ENCODE results near the gene HEY2. TPM values are rescaled to one million over a fixed set of nuclear protein-coding genes. Genes with fewer than 3 reads are reported as not detected.
"Not testable (repeated sequence)": the region's sequence is repeated elsewhere in the genome, so short reads cannot be mapped to it uniquely, and the experiment has no call there.

HEY2 gene
- total RNA-seq, result not detected in 2 replicates

DNA sequence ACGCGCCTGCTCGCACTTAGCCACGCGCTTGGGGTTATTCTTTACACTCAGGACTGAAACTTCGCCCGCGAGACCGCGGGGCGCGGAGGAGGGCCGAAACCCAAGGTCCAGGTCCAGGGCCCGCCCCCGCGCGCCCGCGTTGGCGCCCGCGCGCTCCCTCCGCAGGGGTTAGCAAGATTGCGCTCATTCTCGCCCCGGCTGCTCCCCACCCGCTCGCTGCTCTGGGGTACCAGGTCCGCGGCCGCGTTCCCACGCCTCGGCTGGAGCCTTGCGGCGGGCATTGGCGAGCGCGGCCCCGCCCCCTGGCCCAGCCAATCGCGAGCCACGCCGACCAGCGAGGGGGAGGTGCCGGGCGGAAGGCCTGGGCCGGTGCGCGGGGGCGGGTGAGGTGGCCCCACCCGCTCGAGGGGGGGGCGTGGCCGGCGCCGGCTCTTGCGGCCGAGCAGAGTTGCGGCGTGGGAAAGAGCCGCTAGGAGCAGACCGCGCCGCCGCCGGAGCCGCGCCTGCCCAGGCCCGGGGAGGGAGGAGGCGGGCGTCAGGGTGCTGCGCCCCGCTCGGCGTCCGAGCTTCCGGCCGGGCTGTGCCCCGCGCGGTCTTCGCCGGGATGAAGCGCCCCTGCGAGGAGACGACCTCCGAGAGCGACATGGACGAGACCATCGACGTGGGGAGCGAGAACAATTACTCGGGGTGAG is at the start of gene HEY2:
HEY2 (plus strand) TSS at position 460 of the 692 bp plus-strand sequence; CDS start at position 605, 145 bp downstream.
- intact Hi-C loops (cut with micrococcal nuclease), result loop anchor here (1.0 to 10.0 kb wide), 5 partner anchors 31 to 597 kb away; partner anchors contain the start of genes CENPW, NCOA7 and TPD52L1

DNA sequence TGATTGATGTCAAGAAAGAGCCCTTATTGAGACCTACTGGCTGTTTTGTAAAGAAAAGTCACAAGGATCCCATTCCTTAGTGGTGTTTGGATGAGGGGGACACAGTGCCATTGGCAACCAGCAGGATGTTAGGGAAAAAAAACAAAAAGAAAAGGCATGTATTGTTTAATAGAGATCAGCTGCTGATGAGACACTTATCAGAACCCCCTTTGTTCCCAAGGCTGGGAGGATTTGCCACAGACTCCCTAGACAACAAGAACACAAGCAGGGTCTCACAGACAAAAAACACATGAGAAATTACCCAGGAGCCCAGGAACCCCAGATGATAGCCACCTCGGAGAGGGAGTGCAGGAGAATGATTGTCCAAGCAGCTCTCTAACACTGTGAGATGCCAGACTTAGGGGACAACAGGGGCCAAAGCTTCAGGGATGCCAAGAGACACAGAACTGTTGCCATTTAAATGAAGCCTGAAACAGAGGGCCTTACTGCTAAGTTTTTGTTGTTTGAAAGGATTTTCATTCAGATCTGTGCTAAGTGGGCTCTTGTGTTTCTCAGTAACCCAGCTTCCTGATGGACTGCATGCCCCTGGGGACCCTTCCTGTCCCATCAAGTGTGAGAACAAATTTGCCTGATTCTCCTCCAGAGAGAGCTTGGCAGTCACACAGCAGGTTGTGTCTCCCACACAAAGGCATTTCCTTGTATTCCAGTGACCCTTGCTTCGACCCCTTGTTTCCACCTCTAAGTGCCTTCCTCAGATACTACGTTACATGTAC is 48.7 kb upstream of the HEY2 start:
- intact Hi-C loops (cut with micrococcal nuclease), result no loop called here

DNA sequence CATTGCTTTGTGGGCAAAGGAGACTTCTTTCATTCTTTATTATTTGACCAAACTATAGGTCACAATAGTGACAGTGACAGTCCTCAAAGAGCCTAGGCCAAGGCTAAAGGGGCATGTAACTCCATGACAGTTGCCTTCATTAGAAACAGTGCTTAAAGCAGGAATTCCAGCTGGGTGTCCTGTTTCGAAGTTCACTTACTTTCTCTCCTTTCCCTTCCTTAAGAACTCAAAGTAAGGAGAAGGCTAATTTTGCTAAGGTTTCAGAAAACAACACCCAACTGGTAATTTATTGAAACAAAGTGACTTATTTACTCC is 48.1 kb upstream of the HEY2 start:
- intact Hi-C loops (cut with micrococcal nuclease), result no loop called here

DNA sequence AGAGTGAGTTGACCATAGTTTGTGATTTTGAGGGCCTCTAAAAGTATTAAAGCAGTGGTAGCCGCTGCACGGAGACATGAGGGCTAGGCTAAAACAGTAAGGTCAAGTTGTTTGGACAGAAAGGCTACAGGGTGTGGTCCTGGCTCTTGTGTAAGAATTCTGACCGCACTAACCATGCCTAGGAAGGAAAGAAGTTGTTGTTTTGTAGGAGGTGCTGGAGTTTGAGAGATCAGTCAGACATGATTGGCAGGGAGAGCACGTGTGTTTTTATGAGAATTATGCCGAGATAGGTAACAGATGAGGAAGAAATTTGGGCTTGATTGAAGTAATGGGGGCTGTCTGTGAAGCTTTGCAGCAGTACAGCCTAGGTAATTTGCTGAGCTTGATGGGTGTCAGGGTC is 45.5 kb upstream of the HEY2 start:
- intact Hi-C loops (cut with micrococcal nuclease), result not testable (repeated sequence)

DNA sequence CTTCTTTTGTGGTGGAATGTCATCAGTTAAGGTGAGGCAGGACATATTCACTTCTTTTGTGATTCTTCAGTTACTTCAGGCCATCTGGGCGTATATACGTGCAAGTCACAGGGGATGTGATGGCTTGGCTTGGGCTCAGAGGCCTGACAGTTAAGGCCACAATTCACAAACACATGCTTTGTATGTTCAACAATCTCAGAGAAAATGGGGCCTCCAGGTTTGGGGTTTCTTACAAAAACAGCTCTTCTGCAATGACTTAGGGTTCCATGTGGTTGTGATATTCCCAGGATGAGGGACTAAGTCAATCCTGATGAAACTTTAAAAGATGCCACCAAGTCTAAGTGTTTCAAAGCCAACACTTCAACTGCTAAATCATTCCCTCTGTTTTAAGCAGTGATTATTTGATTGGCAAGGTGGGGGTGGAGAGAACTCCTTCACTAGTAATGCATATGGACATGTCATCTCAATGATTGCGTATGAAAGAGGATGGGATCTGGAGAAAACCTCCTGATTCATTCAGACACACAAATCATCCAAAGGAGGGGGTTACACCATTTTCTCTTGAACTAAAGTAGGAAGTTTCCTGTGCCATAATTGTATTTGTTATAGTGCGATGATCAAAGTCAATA is 41.7 kb upstream of the HEY2 start:
- intact Hi-C loops (cut with micrococcal nuclease), result no loop called here

DNA sequence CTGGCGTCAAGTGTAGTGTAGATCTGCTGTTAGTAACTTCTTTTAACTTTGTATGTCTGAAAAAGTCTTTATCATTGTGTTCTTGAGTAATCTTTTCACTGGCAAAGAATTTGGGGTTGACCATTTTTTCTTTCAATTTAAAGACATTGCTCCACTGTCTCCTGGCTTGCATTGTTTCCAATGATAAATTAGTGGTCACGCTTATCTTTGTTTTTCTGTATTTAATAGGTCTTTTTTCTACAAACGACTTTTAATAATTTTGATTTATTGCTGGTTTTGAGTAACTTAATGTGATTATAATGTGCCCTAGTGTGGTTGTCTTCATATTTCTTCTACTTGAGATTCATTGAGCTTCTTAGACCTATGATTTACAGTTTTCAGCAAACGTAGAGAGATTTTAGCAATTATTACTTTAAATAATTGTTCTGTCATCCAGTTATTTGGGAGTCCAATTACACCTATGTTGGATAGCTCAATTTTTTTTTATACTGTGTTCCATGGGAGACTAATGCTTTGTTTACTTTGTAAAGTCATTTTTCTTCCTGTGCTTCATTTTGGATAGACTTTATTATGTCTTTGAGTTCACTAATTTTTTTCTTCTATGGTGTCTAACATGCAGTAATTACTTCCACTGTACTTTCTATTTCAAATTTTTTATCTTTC is 38.3 kb upstream of the HEY2 start:
- intact Hi-C loops (cut with micrococcal nuclease), result no loop called here

DNA sequence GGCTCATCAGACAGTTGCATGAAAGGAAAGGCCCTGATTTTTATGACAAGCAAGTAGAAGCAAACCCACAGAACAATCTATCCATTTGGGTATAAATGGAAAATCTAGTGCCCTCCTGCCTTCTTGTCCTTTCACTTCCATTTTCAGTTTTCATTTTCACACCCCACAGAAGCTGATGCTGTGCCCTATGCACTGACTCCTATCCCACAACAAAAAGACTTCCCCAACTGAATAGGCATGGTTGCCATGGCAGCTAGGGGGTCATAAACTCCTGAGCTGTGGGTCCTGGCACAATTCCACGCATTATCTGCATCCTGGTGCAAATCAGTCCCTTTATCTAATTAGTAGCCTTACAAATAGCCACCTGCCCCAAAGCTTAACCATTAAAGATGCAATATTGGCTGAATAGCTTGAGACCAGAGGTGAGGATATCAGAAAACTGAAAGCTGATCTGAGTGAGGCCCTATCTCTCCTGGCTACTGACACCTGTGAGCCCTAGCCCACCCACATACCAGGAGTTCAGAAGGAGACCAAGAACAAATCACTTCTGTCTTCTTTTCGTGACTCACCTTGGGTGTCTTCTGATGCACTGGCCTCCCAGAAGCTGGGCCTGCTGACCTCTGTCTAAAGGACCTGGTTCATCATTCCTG is 34.9 kb upstream of the HEY2 start:
- intact Hi-C loops (cut with micrococcal nuclease), result no loop called here

DNA sequence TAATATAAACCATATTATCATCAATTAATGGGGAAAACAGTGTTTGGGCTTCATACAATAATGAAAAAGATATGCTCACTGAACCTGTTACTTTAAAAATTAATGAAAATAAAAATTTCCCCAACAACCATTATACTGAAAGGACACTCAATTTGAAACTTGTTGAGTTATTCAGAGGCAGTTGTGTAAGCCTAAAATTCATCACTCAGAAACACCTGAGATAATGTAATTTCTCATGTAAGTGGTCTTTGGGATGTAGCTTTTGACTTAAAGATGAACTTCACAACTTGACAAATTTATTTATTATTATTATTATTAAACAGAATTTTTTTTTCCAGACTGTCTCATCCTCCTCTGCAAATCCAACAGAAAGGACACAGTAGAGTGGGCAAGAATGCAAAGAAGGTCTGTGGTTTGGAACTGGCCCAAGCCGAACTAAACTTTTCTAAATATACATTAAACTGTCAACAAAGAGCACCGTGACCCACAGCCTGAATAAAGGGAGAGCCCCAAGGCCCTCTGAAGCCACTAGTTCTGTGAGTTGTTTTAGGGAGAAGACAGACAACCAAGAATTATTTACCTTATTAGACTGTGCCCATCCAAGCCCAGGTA is 32.2 kb upstream of the HEY2 start:
- intact Hi-C loops (cut with micrococcal nuclease), result no loop called here

DNA sequence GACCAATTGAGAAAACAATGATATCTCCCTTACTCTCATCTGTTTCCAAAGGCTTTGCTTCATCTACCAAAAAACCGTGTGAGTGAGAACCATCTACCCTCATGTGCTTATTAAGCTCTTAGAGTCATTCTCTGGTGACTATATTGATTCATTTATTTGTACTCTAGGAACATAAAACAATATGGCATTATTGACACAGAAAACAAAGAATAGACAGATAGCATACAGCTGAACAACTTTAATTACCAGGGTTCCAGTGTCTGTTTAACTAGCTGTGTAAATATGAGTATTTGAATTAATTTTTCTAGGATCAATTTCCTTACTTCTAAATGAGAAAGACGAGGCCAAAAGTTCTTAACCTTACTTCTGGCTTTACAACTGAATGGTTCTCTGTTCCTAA is 31.3 kb upstream of the HEY2 start:
- intact Hi-C loops (cut with micrococcal nuclease), result no loop called here

DNA sequence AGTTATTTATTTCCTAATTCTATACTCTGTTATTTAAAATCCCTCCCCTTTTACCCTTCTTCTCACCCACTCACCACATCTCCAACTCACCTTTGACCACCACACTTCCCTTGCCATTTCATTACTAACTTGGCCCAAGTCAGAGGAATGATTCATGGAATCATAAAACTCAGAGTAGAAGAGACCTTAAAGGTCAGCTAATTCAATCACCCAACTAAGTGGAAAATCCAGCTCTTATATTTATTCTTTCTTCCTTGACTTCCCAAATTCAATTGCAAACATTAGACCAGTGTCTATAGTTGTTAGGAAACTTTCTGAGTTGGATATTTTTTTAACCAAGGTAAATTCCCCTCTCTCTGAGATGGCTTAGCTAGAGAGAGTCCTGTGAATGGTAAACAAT is 26.5 kb upstream of the HEY2 start:
- intact Hi-C loops (cut with micrococcal nuclease), result no loop called here

DNA sequence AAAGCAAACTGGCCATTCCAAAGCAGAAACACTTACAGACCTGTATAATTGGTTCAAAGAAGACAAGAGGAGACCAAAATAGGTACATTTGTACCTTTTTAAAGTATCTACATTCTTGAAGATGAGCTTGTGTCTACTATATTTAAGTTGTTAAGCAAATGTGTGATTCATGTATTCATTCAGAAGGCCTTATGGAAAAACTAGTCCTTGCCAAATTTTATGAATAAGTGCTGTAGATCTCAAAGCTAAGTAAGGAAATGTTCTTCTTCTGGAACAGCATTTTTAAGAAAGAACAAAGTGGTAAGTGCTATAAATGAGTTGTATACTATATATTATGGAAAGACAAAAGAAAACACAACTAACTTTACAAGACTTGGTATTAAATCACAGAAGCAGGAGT is 22.2 kb upstream of the HEY2 start:
- intact Hi-C loops (cut with micrococcal nuclease), result no loop called here

DNA sequence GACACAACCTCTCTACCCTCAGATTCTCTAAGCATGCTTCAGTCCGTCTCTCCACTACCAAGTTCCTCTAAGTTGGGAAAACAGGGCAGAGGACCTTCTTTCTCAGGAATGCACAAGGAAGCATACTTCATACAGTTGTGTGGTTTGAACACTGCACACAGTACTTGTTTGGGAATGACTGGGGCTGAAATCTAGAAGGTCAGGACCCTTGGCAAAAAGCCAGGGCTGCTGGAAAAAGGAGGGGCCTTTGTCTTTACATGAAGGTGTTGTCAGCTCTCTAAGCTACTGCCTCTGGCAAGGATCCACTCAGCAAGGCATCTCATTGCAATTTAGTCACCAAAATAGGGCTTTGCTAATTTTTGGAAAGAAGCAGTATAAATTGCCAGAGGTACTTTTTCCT is 20.7 kb upstream of the HEY2 start:
- intact Hi-C loops (cut with micrococcal nuclease), result no loop called here

DNA sequence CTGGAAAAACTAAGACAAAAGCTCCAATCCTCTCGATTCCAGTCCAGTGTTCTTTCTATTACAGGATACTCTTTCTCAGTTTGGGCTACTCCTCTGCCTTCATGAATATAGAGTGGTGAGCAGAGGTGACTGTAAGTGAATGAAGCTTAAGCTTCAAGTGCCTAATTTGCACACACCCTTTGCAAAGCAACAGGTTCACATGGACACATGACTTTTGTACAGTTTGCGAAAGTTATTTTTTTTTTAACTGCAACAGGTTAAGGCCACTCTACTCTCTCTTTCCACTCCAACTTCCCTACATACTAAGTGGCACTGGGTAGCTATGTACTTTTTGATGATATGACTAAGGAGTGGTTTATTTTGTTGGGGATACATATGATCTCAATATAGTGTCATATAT is 19.4 kb upstream of the HEY2 start:
- intact Hi-C loops (cut with micrococcal nuclease), result no loop called here

DNA sequence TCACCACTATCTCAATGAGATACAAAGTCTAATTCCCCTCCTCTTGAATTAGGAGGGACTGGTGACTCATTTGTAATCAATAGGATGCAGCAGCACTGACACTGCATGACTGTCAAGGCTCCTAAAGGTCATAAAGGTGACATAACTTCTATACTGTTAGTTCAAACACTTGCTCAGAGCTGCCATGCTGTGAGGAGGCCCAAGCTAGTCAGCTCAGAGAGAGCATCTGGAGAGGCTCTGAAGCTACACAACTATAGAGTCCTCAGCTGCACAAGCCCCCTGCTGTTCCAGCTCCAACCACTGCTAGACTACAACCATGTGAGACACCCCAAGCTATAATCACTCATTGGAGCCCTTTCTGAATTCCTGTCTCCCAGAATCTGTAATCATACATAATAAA is 17.0 kb upstream of the HEY2 start:
- intact Hi-C loops (cut with micrococcal nuclease), result no loop called here

DNA sequence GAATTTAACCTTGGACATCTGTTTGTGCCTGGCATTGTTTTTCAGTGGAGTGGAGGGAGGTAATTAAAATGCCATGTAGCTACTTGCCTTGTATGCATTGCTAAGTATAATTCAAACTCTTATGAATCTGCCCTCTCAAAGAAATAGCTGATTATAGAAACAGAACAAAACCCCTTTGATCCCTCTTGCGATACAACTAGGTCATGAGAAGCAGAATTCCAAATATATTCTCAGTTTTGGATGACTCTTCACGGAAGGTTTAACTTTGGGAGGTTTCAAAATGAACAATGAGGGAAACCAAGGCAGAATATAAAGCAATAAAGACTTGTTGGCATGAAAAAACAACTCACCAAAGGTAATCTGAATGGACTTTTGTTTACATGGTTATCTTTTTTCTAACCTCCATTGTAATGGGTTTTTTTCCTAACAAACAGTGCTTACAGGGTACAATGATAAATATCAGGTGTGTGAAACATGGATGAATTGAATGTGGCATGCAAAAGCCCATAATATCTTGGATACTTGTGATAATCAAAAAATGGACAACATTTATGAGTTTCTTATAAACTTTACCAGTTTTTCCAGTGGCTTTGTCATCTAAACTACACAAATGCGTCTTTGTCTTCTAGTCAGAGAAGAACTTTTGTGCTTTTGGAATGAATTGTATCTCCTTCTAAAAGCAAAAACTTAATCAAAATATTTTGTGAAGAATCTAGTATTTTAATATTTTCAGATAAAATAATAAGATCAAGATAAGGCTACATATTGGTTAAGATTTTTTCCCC is 15.7 kb upstream of the HEY2 start:
- intact Hi-C loops (cut with micrococcal nuclease), result no loop called here

DNA sequence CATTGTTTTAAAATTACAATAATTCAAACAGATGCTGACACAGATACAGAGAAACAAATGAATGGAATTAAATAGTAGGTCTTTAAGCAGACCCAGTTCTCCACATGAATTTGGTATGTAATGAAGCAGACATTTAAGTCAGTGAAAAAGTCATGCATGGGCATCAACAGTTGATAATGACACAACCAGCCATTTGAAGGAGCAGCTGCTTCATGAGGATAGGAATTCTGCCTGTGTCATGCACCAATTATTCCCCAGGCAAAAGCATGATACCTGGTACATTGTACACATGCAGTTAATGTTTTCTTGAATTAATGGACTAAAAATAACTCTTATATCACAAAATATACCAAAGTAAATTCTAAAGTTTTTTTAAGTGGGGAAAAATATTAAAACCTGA is 11.2 kb upstream of the HEY2 start:
- intact Hi-C loops (cut with micrococcal nuclease), result no loop called here

DNA sequence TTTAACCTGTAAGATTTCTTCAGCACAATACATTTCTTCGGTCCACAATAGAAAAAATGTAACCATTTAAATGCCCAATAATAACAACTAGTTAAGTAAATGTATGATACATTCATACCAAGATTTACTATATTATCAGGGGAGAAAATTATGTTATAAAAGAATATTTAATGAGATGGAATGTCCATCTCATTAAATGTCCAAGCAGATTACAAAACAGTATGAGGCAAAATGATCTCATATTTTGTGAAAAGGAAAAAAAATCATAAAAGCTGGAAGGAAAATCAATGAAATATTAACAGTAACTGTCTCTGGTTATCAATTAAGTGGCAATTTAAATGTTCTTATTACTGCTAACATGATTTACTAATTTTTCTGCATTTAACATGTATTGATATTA is 10.1 kb upstream of the HEY2 start:
- intact Hi-C loops (cut with micrococcal nuclease), result no loop called here

DNA sequence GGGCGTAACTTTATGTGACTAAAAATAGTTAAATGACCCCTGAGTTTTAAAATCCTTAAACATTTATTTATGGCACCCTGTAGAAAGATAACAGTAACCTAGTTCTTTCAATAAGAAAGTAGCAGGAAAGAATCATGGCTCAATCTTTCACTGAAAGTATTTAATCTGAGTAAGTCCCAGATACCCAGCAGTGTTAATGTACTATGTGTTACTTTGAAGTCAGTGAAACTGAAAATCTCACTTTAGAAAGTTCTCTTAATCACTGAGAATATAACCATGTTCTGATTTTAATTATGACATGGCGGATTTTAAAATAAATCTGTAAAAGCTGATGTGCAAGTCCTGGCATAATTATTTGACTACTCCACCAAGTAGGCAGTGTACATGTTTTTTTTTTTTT is 8.1 kb upstream of the HEY2 start:
- intact Hi-C loops (cut with micrococcal nuclease), result loop anchor here (10.0 kb wide), 1 partner anchor 603 kb away; the partner anchor contains the start of gene CENPW

DNA sequence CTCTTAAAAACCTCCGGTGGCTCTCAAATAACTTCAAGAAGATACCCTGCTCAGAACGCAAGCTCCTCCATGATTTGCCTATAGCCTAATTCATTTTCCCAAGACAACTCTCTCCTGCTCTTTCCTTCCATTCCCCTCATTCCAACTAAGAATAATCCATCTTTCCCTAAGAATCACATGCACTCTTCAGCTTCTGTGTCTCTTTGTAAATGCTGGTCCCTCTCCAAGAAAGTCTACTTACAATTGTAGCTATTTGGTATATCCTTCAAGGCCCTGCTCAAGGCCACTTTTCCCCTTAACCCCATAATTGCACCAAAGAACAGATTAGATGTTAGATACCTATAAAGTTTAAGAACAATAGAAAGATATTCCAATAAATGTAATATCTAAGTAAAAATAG is 7.4 kb upstream of the HEY2 start:
- intact Hi-C loops (cut with micrococcal nuclease), result loop anchor here (10.0 kb wide), 1 partner anchor 603 kb away; the partner anchor contains the start of gene CENPW

DNA sequence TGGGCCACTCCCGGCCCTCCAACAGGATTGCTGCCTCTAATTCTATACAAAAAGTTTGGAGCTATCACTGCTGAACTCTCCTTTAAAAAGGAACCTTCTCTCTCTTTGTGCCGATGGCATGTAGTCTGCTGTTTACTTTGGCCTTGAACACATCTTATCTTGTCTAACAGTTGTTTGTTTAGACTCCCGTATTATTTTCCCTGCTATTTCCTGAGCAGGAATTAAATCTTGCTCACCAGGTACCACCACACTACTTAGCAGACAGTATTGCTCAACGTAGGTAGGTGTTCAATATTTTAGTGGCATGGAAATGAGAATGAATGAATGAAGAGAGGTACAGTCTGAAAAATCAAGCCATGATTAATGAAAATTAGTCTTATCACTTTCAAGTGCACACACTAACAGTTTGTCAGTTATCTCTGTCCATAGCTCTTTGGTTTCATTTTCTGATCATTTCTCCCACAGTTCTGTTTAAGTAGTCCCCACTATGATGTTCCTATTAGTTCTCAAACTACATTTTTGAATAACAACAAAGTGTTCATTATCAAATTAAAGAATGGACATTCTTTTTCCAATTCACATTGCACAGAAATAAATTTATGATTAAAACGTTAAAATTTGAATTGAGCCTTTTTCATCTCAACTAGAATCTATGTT is 6.8 kb upstream of the HEY2 start:
- intact Hi-C loops (cut with micrococcal nuclease), result loop anchor here (10.0 kb wide), 1 partner anchor 602 kb away; the partner anchor contains the start of gene CENPW

All from T-helper 2 cell treated with Interferon-gamma antibody and Interleukin-4, amounts not matched to agents 100 ng/mL and 5 ng/mL, for 36 hours (primary cell).